Brain microvascular endothelial cell (primary cell): ENCODE measurements around the gene FGF10.

ENCODE experiments used
- DNase-seq: peaks from one replicate; pipeline ENCODE4 v3.0.0-alpha.2; 2020
- H3K27ac ChIP-seq: fragments of 250-450 bp; sonication (Bioruptor Pico); 2 replicates; pipeline ENCODE4 v1.5.1; 2020; ENCODE audit warnings: mild to moderate bottlenecking, moderate library complexity
- H3K27me3 ChIP-seq: fragments of 250-450 bp; sonication (Bioruptor Pico); replicated peaks from 2 replicates; pipeline ENCODE4 v1.5.1; 2020; ENCODE audit warnings: mild to moderate bottlenecking
- H3K36me3 ChIP-seq: fragments of 250-450 bp; sonication (Bioruptor Pico); replicated peaks from 2 replicates; pipeline ENCODE4 v1.5.1; 2020; ENCODE audit warnings: mild to moderate bottlenecking
- H3K4me3 ChIP-seq: 2 replicates; pipeline ENCODE4 v1.5.1; 2011; ENCODE audit warnings: low read depth, mild to moderate bottlenecking, control low read depth, low read length, moderate library complexity
- CTCF ChIP-seq: IDR thresholded peaks from 2 replicates; pipeline ENCODE4 v1.5.1; 2011; ENCODE audit warnings: low read depth, mild to moderate bottlenecking, moderate library complexity, low read length, control low read depth, inconsistent platforms; ENCODE audit errors: missing control alignments
- in situ Hi-C: cut with HindIII; loops from 2 replicates; pipeline ENCODE4 v1.10.0; 2017; ENCODE audit warnings: low sequenced_read_pairs, low pct_ligation_motif_present

The FGF10 gene

GRCh38 chr5:44365345-44365744, 23.9 kb downstream of the FGF10 start:
- in situ Hi-C loops: no loop called here
- Histone ChIP-seq H3K27me3 (no peaks in the 10 kb centered on the region), H3K4me3 (no peak overlapping the region), H3K27ac (no peak overlapping the region), H3K36me3 (no peaks in the 10 kb centered on the region)
- TF ChIP-seq CTCF: no peak
- no peak for DNase-seq

- Histone ChIP-seq H3K4me3 (no peak overlapping the region), H3K27me3 (no peaks in the 10 kb centered on the region), H3K36me3 (no peaks in the 10 kb centered on the region), H3K27ac (no peak overlapping the region)
- TF ChIP-seq CTCF: no peak
- DNase-seq: no peak
- in situ Hi-C loops: no loop called here
These were observed 25.1 kb downstream of the FGF10 start for GRCh38 chr5:44364097-44364496.

- Histone ChIP-seq H3K4me3 (no peak overlapping the region), H3K36me3 (no peaks in the 10 kb centered on the region), H3K27me3 (no peaks in the 10 kb centered on the region), H3K27ac (no peak overlapping the region)
- DNase-seq: no peak
- in situ Hi-C loops: no loop called here
- TF ChIP-seq CTCF: no peak
These were observed 27.7 kb downstream of the FGF10 start for GRCh38 chr5:44361342-44362001.

- in situ Hi-C loops: no loop called here
- DNase-seq: no peak
These were observed 28.3 kb downstream of the FGF10 start for GRCh38 chr5:44360919-44361318.

GRCh38 chr5:44358421-44358820, 30.8 kb downstream of the FGF10 start:
- no peaks in the 10 kb centered on the region for H3K36me3 ChIP-seq
- no peaks in the 10 kb centered on the region for H3K27me3 ChIP-seq
- H3K27ac ChIP-seq: no peak overlapping the region
- in situ Hi-C loops: no loop called here
- no peak for DNase-seq
- H3K4me3 ChIP-seq: no peak overlapping the region
- no peak for TF ChIP-seq CTCF

More at GRCh38 chr5:44360919-44361318, 28.3 kb downstream of the FGF10 start:
- H3K36me3 ChIP-seq: no peaks in the 10 kb centered on the region
- no peak overlapping the region for H3K27ac ChIP-seq
- no peaks in the 10 kb centered on the region for H3K27me3 ChIP-seq
- H3K4me3 ChIP-seq: no peak overlapping the region
- no peak for TF ChIP-seq CTCF

GRCh38 chr5:44356231-44356630, 33.0 kb downstream of the FGF10 start:
- Histone ChIP-seq H3K27me3 (no peaks in the 10 kb centered on the region), H3K4me3 (no peak overlapping the region), H3K36me3 (no peaks in the 10 kb centered on the region), H3K27ac (no peak overlapping the region)
- in situ Hi-C loops: no loop called here
- no peak for DNase-seq
- no peak for TF ChIP-seq CTCF
